ENCODE data around the gene STOX2.
"Not testable (repeated sequence)": the region's sequence is repeated elsewhere in the genome, so short reads cannot be mapped to it uniquely, and the experiment has no call there.

Gene STOX2

GRCh38 chr4:183935355-183936005, 30.4 kb downstream of the STOX2 start:
- no peak for DNase-seq (ENCODE audit: low spot score)

- no peak for DNase-seq (ENCODE audit: low spot score)
These were observed 30.9 kb downstream of the STOX2 start for GRCh38 chr4:183936047-183936446.

GRCh38 chr4:183936574-183937345, 31.7 kb downstream of the STOX2 start:
- no peak for DNase-seq (ENCODE audit: low spot score)

GRCh38 chr4:183940864-183941263, 35.8 kb downstream of the STOX2 start:
- DNase-seq (ENCODE audit: low spot score), result no peak

- no peak for DNase-seq (ENCODE audit: low spot score)
These were observed 36.9 kb downstream of the STOX2 start for GRCh38 chr4:183941964-183942363.

GRCh38 chr4:183945741-183946140, 40.6 kb downstream of the STOX2 start:
- no peak for DNase-seq (ENCODE audit: low spot score)

- no peak for DNase-seq (ENCODE audit: low spot score)
These were observed 45.4 kb downstream of the STOX2 start for GRCh38 chr4:183950536-183950935.

GRCh38 chr4:183952652-183953051, 47.5 kb downstream of the STOX2 start:
- DNase-seq (ENCODE audit: low spot score), result not testable (repeated sequence)

GRCh38 chr4:183959319-183960045, 54.4 kb downstream of the STOX2 start:
- DNase-seq (ENCODE audit: low spot score), result no peak

GRCh38 chr4:183960046-183960420, 54.9 kb downstream of the STOX2 start:
- DNase-seq (ENCODE audit: low spot score), result no peak

- no peak for DNase-seq (ENCODE audit: low spot score)
These were observed 55.9 kb downstream of the STOX2 start for GRCh38 chr4:183960962-183961541.

GRCh38 chr4:183961795-183962194, 56.7 kb downstream of the STOX2 start:
- DNase-seq (ENCODE audit: low spot score), result no peak

GRCh38 chr4:183962419-183962818, 57.3 kb downstream of the STOX2 start:
- no peak for DNase-seq (ENCODE audit: low spot score)

GRCh38 chr4:183966371-183966770, 61.3 kb downstream of the STOX2 start:
- DNase-seq (ENCODE audit: low spot score), result no peak

- DNase-seq (ENCODE audit: low spot score), result no peak
These were observed 62.2 kb downstream of the STOX2 start for GRCh38 chr4:183967266-183967665.

- no peak for DNase-seq (ENCODE audit: low spot score)
These were observed 63.4 kb downstream of the STOX2 start for GRCh38 chr4:183968502-183968901.

- DNase-seq (ENCODE audit: low spot score), result no peak
These were observed 63.8 kb downstream of the STOX2 start for GRCh38 chr4:183968931-183969330.

- no peak for DNase-seq (ENCODE audit: low spot score)
These were observed 64.5 kb downstream of the STOX2 start for GRCh38 chr4:183969596-183969995.

- DNase-seq (ENCODE audit: low spot score), result no peak
These were observed 66.9 kb downstream of the STOX2 start for GRCh38 chr4:183971929-183972490.

- DNase-seq (ENCODE audit: low spot score), result no peak
These were observed 72.6 kb downstream of the STOX2 start for GRCh38 chr4:183977707-183978106.

- DNase-seq (ENCODE audit: low spot score), result no peak
These were observed 79.5 kb downstream of the STOX2 start for GRCh38 chr4:183984566-183984965.

- no peak for DNase-seq (ENCODE audit: low spot score)
These were observed 80.7 kb downstream of the STOX2 start for GRCh38 chr4:183985786-183986185.

Measured in CD4-positive, alpha-beta T cell treated with Interleukin-6 at 100 ng/mL for 8 hours (primary cell).